HepG2 (cell line): Measurements from ENCODE around the gene ALDH3A2. TPM values are rescaled to one million over a fixed set of nuclear protein-coding genes. Genes with fewer than 3 reads are reported as not detected.
A peak's percentile ranks its signal among the peaks of the same experiment; 100 is the strongest.

ENCODE experiments used
- ATAC-seq: fragments of 200-7000 bp; cut with Tn5 transposase; 3 replicates; pipeline ENCODE4 v1.9.1; 2020; ENCODE audit warnings: mild to moderate bottlenecking, moderate library complexity
- BruUV-seq: library from RNA; stranded (reverse); fragments of 400-500 nt; replicated peaks from 2 replicates; lab custom pipeline; 2021; lab: Mats Ljungman, UMichigan
- CTCF ChIA-PET: fragments of 300-600 bp; formaldehyde crosslinking; extraction: SDS; loops from one replicate; lab custom pipeline; 2021; ENCODE audit warnings: low total read pairs, inconsistent platforms, low intra/inter-chr PET ratio; lab: Yijun Ruan, JAX
- POLR2A ChIA-PET: fragments of 350-600 bp; sonication (Branson Sonifier 250); formaldehyde crosslinking; loops from one replicate; lab custom pipeline; 2020; ENCODE audit warnings: antibody characterized with exemption, inconsistent platforms; lab: Yijun Ruan, JAX
- DNase-seq: peaks from one replicate; pipeline ENCODE4 v3.0.0-alpha.2; 2015; ENCODE audit warnings: low spot score
- FAIRE-seq: peaks from 3 replicates; lab custom pipeline; 2011; peaks lifted over from hg19 to GRCh38; lab: Jason Lieb, UNC
- H2AFZ ChIP-seq: one replicate; pipeline ENCODE4 v1.6.1; 2011; ENCODE audit warnings: low read length, inconsistent platforms
- H3K27ac ChIP-seq: fragments of 300-600 bp; 3 replicates; pipeline ENCODE4 v1.8.0; 2011; ENCODE audit warnings: mixed run types, mild to moderate bottlenecking, mixed read lengths, low read length, inconsistent platforms; ENCODE audit not compliant: insufficient read depth; ENCODE audit errors: extremely low read length
- H3K27me3 ChIP-seq, 2 experiments: fragments of 200-600 bp in 1 of 2; 2 replicates in 1 of 2; 3 replicates in 1 of 2; pipeline versions ENCODE4 v1.6.0 to v1.8.0; 2011; ENCODE audit warnings: low read length in 2 of 2, mild to moderate bottlenecking in 2 of 2, moderate library complexity in 2 of 2, inconsistent platforms in 1 of 2; ENCODE audit not compliant: insufficient read depth in 2 of 2, control insufficient read depth in 1 of 2
- H3K36me3 ChIP-seq, 2 experiments: fragments of 200-600 bp in 1 of 2; replicated peaks in 1 of 2; 2 replicates in 1 of 2; 3 replicates in 1 of 2; pipeline versions ENCODE4 v1.5.1 to v1.8.0; 2011; ENCODE audit warnings: low read length in 2 of 2, inconsistent platforms in 1 of 2; ENCODE audit not compliant: insufficient read depth in 2 of 2, control insufficient read depth in 1 of 2
- H3K4me1 ChIP-seq: 2 replicates; pipeline ENCODE4 v1.5.1; 2012; ENCODE audit warnings: low read length, inconsistent platforms; ENCODE audit not compliant: insufficient read depth
- H3K4me2 ChIP-seq: 2 replicates; pipeline ENCODE4 v1.6.0; 2011; ENCODE audit warnings: low read depth, low read length, inconsistent platforms
- H3K4me3 ChIP-seq, 3 experiments: fragments of 200-600 bp in 1 of 3; sonication (generic), shearing (Covaris generic) in 1 of 3; replicated peaks in 1 of 3; 2 replicates each; pipeline ENCODE4 v1.5.1; 2011 to 2016; ENCODE audit warnings: low read length in 3 of 3, inconsistent platforms in 2 of 3, low read depth in 2 of 3, mild to moderate bottlenecking in 2 of 3, control low read depth in 1 of 3, mixed read lengths in 1 of 3; ENCODE audit not compliant: insufficient read depth in 1 of 3
- H3K79me2 ChIP-seq: one replicate; pipeline ENCODE4 v1.6.1; 2011; ENCODE audit warnings: low read length, inconsistent platforms; ENCODE audit not compliant: insufficient read depth
- H3K9ac ChIP-seq: 2 replicates; pipeline ENCODE4 v1.6.0; 2011; ENCODE audit warnings: mild to moderate bottlenecking, low read depth, low read length, inconsistent platforms; ENCODE audit not compliant: insufficient read depth
- H3K9me3 ChIP-seq: 2 replicates; pipeline ENCODE4 v1.5.1; 2012; ENCODE audit warnings: mild to moderate bottlenecking, low read length
- H4K20me1 ChIP-seq: 2 replicates; pipeline ENCODE4 v1.6.0; 2011; ENCODE audit warnings: inconsistent platforms, mild to moderate bottlenecking, low read length, moderate library complexity; ENCODE audit not compliant: insufficient read depth
- ATF7 ChIP-seq, 2 experiments: fragments of 450-650 bp in 1 of 2; sonication (generic) in 1 of 2; formaldehyde crosslinking in 1 of 2; IDR thresholded peaks; 2 replicates each; pipeline versions ENCODE4 v1.4.0 to v1.6.1; 2016 to 2020; ENCODE audit warnings: antibody characterized with exemption in 1 of 2, mild to moderate bottlenecking in 1 of 2, missing genetic modification reagents in 1 of 2
- CEBPB ChIP-seq: IDR thresholded peaks from 2 replicates; pipeline ENCODE4 v1.6.1; 2011; ENCODE audit warnings: low read depth, low read length, improper control_type of control experiment, borderline replicate concordance
- CEBPG ChIP-seq: IDR thresholded peaks from 2 replicates; pipeline ENCODE4 v1.6.1; 2016
- FOSL2 ChIP-seq: sonication (generic); formaldehyde crosslinking; IDR thresholded peaks from 2 replicates; pipeline ENCODE4 v1.4.0; 2020; ENCODE audit warnings: missing genetic modification reagents
- GATAD2A ChIP-seq: IDR thresholded peaks from 2 replicates; pipeline ENCODE4 v1.6.1; 2016
- KDM4B ChIP-seq: sonication (generic); formaldehyde crosslinking; IDR thresholded peaks from 2 replicates; pipeline ENCODE4 v1.4.0; 2020; ENCODE audit warnings: missing genetic modification reagents
- MEIS2 ChIP-seq: sonication (generic); formaldehyde crosslinking; IDR thresholded peaks from 2 replicates; pipeline ENCODE4 v1.9.0; 2021; ENCODE audit warnings: mild to moderate bottlenecking, missing genetic modification reagents
- NKX3-1 ChIP-seq: sonication (generic); formaldehyde crosslinking; IDR thresholded peaks from 2 replicates; pipeline ENCODE4 v1.5.0; 2020; ENCODE audit warnings: missing genetic modification reagents
- SALL1 ChIP-seq: sonication (generic); formaldehyde crosslinking; IDR thresholded peaks from 2 replicates; pipeline ENCODE4 v1.8.0; 2022; ENCODE audit warnings: mild to moderate bottlenecking, missing genetic modification reagents
- SOX6 ChIP-seq, 2 experiments: fragments of 450-650 bp in 1 of 2; sonication (generic) in 1 of 2; formaldehyde crosslinking in 1 of 2; IDR thresholded peaks; 2 replicates each; pipeline versions ENCODE4 v1.4.0 to v1.6.1; 2017 to 2020; ENCODE audit warnings: antibody characterized with exemption in 1 of 2, mild to moderate bottlenecking in 1 of 2, missing genetic modification reagents in 1 of 2
- SSRP1 ChIP-seq: IDR thresholded peaks from 2 replicates; pipeline ENCODE4 v1.6.1; 2016; ENCODE audit warnings: control low read depth
- SYNCRIP ChIP-seq: fragments of 200-400 bp; formaldehyde crosslinking; IDR thresholded peaks from 2 replicates; pipeline ENCODE4 v1.6.1; 2018; ENCODE audit warnings: mild to moderate bottlenecking, low read depth, low read length; ENCODE audit not compliant: insufficient read depth
- YEATS4 ChIP-seq: sonication (generic); formaldehyde crosslinking; IDR thresholded peaks from 2 replicates; pipeline ENCODE4 v1.4.0; 2020; ENCODE audit warnings: missing genetic modification reagents, borderline replicate concordance
- ZBTB38 ChIP-seq: sonication (generic); formaldehyde crosslinking; IDR thresholded peaks from 2 replicates; pipeline ENCODE4 v1.5.1; 2020; ENCODE audit warnings: mild to moderate bottlenecking, missing genetic modification reagents
- ZNF501 ChIP-seq: sonication (generic); formaldehyde crosslinking; IDR thresholded peaks from 2 replicates; pipeline ENCODE4 v1.5.1; 2020; ENCODE audit warnings: mild to moderate bottlenecking, moderate library complexity, missing genetic modification reagents
- ZNF550 ChIP-seq: sonication (generic); formaldehyde crosslinking; IDR thresholded peaks from 2 replicates; pipeline ENCODE4 v1.4.0; 2020; ENCODE audit warnings: mild to moderate bottlenecking, missing genetic modification reagents, borderline replicate concordance
- ZNF776 ChIP-seq: sonication (generic); formaldehyde crosslinking; IDR thresholded peaks from 2 replicates; pipeline ENCODE4 v1.4.0; 2020; ENCODE audit warnings: mild to moderate bottlenecking, missing genetic modification reagents
- ZSCAN12 ChIP-seq: sonication (generic); formaldehyde crosslinking; IDR thresholded peaks from 2 replicates; pipeline ENCODE4 v1.9.0; 2021; ENCODE audit warnings: mild to moderate bottlenecking, missing genetic modification reagents
- WGBS: methylation state at CpG from one replicate; pipeline ENCODE4 v1.1.6; 2017; ENCODE audit warnings: low lambda C conversion rate; 5-methylcytosine and 5-hydroxymethylcytosine counted together
- in situ Hi-C: cut with HindIII; loops from 2 replicates; pipeline ENCODE4 v1.10.0; 2017; ENCODE audit warnings: low pct_unique_long_range_greater_than_20kb; ENCODE audit not compliant: extremely low pct_ligation_motif_present
- intact Hi-C: fragments of 100-400 bp; cut with micrococcal nuclease; formaldehyde crosslinking; loops from one replicate; pipeline ENCODE4 v1.10.0; 2022; ENCODE audit not compliant: unreplicated experiment
- polyA plus RNA-seq, 8 experiments: library from polyadenylated mRNA; depleted of rRNA in 3 of 8; stranded (reverse) in 7 of 8; unstranded in 1 of 8; fragments of >200 nt; fragmentation: Illumina TruSeq in 4 of 8; extraction: Trizol in 4 of 8; gene quantifications; 2 replicates each; pipeline versions ENCODE4 v1.2.1 to v1.2.3, GENCODE V29; 2011 to 2016; ENCODE audit warnings: low read depth in 4 of 8, missing spikeins in 1 of 8, mixed read lengths in 1 of 8; ENCODE audit not compliant: insufficient read depth in 1 of 8
- total RNA-seq, 5 experiments: library from RNA; depleted of rRNA; stranded (reverse); fragments of >200 nt; fragmentation: Illumina TruSeq; extraction: Trizol; gene quantifications; 2 replicates each; pipeline ENCODE4 v1.2.3, GENCODE V29; 2016; ENCODE audit warnings: low read depth in 1 of 5
- TF ChIP-seq, protein P1 (sequence below): sonication (generic); formaldehyde crosslinking; IDR thresholded peaks from 2 replicates; pipeline ENCODE4 v1.8.0; 2022; ENCODE audit warnings: mild to moderate bottlenecking, missing genetic modification reagents
- TF ChIP-seq, protein P2 (sequence below): conservative IDR thresholded peaks from 2 replicates; pipeline ENCODE4 v1.6.1; 2018; ENCODE audit warnings: missing genetic modification reagents
- TF ChIP-seq, protein P3 (sequence below): sonication (generic); formaldehyde crosslinking; IDR thresholded peaks from 2 replicates; pipeline ENCODE4 v1.5.0; 2020; ENCODE audit warnings: missing genetic modification reagents

The ALDH3A2 gene
- total and polyA plus RNA-seq, 2 of the 13 experiments (the other 11 are each of a cell fraction or from before 2014, with no cell fraction given) = 80.8 to 180 TPM

DNA sequence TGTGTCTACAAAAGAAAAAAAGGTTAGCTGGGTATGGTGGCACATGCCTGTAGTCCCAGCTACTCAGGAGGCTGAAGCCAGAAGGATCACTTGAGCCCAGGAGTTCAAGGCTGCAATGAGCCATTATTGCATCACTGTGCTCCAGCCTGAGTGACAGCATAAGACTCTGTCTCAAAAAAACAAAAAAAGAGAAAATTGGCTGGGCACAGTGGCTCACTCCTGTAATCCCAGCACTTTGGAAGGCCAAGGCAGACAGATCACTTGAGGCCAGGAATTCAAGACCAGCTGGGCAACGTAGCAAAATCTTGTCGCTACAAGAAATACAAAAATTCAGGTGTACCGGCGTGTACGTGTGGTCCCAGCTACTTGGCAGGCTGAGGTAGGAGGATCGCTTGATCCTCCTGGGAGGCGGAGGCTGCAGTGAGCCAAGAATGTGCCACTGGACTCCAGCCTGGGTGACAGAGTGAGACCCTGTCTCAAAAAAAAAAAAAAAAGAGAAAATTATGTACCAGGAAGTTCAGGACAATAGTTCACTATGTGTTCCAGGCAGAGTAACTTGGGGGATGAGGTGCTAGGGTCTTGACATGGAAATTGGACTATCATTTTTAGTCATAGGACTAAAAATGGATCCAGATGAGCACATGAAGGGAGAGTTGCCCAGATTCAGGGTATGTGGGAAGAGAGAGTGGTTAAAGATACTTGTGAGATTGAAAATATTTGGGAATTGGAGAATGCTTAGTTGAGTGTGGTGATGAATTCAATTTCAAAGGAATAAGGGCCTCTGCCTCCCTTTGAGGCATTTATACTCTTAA is 11.0 kb downstream of the ALDH3A2 start:
- H3K4me2 ChIP-seq = peak overlapping the region; percentile 61
- peak overlapping the region; percentile 68 for H3K9ac ChIP-seq
- ChIA-PET POLR2A (interaction anchor here (0.8 to 8.4 kb wide), 9 partner anchors 7 to 133 kb away, joined by 3 to 194 read pairs (median 7); partner anchors contain the start of genes ALDH3A2 and SLC47A1), CTCF (no interaction called here)
- WGBS = 59% methylated on average over 7 of the region's 7 CpGs
- H3K27ac ChIP-seq = peak overlapping the region; percentile 91
- H3K4me1 ChIP-seq = peaks cover 98% of the 10 kb centered on the region
- peaks cover 52% of the 10 kb centered on the region for H3K79me2 ChIP-seq
- no TSS peak for BruUV-seq
- H2AFZ ChIP-seq = no peak overlapping the region
- peaks cover 11 to 53% of the 10 kb centered on the region in 2 experiments for H3K36me3 ChIP-seq
- ATAC-seq (peak; percentile 6), FAIRE-seq (peak; percentile 54), DNase-seq (peak; percentile 76)
- no peaks in the 10 kb centered on the region for H3K9me3 ChIP-seq
- H4K20me1 ChIP-seq = no peaks in the 10 kb centered on the region
- peak overlapping the region in 1 of 3 experiments; percentile 24; a peak in 1 of 6 replicates for H3K4me3 ChIP-seq
- no peaks in the 10 kb centered on the region for H3K27me3 ChIP-seq
- in situ Hi-C loops = no loop called here
- intact Hi-C loops = loop anchor here (1.0 kb wide), 2 partner anchors 11 to 13 kb away; partner anchors contain the start of gene ALDH3A2
- TF ChIP-seq ZSCAN12 (CRISPR knock-in tag) = no peak
- TF ChIP-seq SSRP1 = no peak
- TF ChIP-seq, protein P1, sequence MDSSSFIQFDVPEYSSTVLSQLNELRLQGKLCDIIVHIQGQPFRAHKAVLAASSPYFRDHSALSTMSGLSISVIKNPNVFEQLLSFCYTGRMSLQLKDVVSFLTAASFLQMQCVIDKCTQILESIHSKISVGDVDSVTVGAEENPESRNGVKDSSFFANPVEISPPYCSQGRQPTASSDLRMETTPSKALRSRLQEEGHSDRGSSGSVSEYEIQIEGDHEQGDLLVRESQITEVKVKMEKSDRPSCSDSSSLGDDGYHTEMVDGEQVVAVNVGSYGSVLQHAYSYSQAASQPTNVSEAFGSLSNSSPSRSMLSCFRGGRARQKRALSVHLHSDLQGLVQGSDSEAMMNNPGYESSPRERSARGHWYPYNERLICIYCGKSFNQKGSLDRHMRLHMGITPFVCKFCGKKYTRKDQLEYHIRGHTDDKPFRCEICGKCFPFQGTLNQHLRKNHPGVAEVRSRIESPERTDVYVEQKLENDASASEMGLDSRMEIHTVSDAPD (CRISPR knock-in tag) = 0 out of 2 replicates have a peak, but pooled peaks have one; percentile 31
- peak; percentile 84 for TF ChIP-seq GATAD2A (CRISPR knock-in tag)
- TF ChIP-seq YEATS4 (CRISPR knock-in tag) = no peak
- no peak for TF ChIP-seq NKX3-1 (CRISPR knock-in tag)
- TF ChIP-seq KDM4B (CRISPR knock-in tag) = no peak
- TF ChIP-seq CEBPG (CRISPR knock-in tag) = peak; percentile 95
- no peak for TF ChIP-seq ZNF501
- TF ChIP-seq SYNCRIP = no peak
- TF ChIP-seq ZBTB38 = peak; percentile 28; the same call in 1 of the 2 replicates
- peak; percentile 74 for TF ChIP-seq SALL1 (CRISPR knock-in tag)
- TF ChIP-seq ZNF776 = no peak
- TF ChIP-seq MEIS2 (CRISPR knock-in tag) = 0 out of 2 replicates have a peak, but pooled peaks have one; percentile 41
- TF ChIP-seq, protein P2, sequence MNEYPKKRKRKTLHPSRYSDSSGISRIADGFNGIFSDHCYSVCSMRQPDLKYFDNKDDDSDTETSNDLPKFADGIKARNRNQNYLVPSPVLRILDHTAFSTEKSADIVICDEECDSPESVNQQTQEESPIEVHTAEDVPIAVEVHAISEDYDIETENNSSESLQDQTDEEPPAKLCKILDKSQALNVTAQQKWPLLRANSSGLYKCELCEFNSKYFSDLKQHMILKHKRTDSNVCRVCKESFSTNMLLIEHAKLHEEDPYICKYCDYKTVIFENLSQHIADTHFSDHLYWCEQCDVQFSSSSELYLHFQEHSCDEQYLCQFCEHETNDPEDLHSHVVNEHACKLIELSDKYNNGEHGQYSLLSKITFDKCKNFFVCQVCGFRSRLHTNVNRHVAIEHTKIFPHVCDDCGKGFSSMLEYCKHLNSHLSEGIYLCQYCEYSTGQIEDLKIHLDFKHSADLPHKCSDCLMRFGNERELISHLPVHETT (CRISPR knock-in tag) = no peak
- peak; percentile 64 for TF ChIP-seq FOSL2 (CRISPR knock-in tag)
- TF ChIP-seq SOX6 (IDR thresholded peaks at IDR 0.05) = no peak
- TF ChIP-seq SOX6 (CRISPR knock-in tag; IDR thresholded peaks at IDR 0.05) = peak; percentile 62
- TF ChIP-seq CEBPB = peak; percentile 91
- TF ChIP-seq ZNF550 = no peak
- TF ChIP-seq, protein P3, sequence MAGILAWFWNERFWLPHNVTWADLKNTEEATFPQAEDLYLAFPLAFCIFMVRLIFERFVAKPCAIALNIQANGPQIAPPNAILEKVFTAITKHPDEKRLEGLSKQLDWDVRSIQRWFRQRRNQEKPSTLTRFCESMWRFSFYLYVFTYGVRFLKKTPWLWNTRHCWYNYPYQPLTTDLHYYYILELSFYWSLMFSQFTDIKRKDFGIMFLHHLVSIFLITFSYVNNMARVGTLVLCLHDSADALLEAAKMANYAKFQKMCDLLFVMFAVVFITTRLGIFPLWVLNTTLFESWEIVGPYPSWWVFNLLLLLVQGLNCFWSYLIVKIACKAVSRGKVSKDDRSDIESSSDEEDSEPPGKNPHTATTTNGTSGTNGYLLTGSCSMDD = no peak
- TF ChIP-seq ATF7 (IDR thresholded peaks at IDR 0.05) = peak; percentile 64
- no peak for TF ChIP-seq ATF7 (CRISPR knock-in tag; IDR thresholded peaks at IDR 0.05)
